HG02852 (cell line): ENCODE measurements around the gene UVRAG.
"Not testable (repeated sequence)": the region's sequence is repeated elsewhere in the genome, so short reads cannot be mapped to it uniquely, and the experiment has no call there.

Source experiments
- ATAC-seq: cut with Tn5 transposase; IDR thresholded peaks from one replicate; pipeline ENCODE4 v1.9.1; 2021; ENCODE audit warnings: mild to moderate bottlenecking, moderate library complexity; ENCODE audit not compliant: unreplicated experiment

Gene UVRAG

DNA sequence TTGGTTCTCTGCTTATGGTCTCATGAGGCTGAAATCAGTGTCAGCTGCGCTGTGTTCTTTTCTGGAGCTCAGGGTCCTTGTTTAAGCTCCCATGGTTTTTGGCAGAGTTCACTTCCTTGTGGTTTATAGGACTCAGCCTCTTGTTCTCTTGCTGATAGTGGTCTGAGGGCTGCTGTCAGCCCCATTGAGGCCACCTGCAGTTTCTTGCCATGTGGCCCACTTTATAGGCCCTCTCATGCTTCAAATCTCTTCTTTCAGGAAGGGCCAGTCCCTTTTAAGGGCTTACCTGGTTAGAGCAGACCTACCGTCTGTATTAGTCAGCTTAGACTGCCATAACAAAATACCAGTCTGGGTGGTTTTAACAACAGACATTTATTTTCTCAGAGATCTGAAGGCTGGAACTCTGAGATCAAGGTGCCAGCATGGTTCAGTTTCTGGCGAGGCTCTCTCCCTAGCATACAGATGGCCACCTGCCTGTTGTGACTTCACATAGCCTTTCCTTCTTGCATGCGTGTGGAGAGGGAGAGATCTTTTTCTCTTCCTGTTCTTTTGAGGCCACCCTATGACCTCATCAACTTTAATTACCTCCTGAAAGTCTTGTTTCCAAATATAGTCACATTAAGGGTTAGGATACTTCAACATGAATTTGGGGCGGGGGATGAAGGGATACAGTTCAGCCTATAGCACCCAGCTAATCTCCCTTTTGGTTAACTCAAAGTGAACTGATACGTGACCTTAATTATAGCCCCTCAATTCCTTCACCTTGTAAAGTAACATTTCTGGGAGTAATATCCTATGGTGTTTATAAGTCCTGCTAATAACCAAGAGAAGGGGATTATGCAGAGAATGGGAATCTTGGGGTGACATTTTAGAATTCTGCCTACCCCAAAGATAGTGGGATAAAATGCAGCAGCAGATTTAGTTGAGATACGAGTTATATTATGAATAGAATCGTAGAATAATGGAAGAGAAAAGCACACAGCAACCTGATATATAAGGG is 131.8 kb downstream of the UVRAG start:
- no peak for ATAC-seq

- no peak for ATAC-seq
These were observed 134.1 kb downstream of the UVRAG start for GRCh38 chr11:75949023-75949672.

GRCh38 chr11:75950141-75950540 is 135.1 kb downstream of the UVRAG start:
- no peak for ATAC-seq

- ATAC-seq: no peak
These were observed 139.0 kb downstream of the UVRAG start for GRCh38 chr11:75954039-75954438.

DNA sequence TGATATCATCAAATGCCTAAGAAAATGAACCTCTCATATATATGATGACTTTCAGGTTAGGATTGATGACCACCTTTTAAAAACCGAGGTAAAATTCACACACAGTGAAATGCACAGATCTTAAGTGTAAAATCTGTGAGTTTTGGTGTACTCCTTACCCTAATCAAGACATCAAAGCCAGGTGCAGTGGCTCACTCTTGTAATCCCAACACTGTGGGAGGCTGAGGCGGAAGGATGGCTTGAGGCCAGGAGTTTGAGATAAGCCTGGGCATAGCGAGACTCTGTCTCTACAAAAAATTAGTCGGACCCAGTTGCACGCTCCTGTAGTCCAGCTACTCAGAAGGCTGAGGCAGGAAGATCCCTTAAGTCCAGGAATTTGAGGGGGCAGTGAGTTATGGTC is 140.4 kb downstream of the UVRAG start:
- ATAC-seq: no peak

DNA sequence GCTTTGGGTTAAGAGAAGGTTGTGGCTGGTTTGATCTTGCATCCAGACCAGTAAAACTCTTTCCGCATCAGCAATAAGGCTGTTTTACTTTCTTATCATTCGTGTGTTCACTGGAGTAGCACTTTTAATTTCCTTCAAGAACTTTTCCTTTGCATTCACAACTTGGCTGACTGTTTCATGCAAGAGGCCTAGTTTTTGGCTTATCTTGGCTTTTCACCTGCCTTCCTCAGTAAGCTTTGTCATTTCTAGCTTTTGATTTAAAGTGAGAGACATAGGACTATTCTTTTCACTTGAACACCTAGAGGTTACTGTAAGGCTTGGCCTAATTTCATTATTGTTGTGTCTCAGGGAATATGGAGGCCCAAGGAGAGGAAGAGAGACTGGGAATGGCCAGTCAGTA is 144.5 kb downstream of the UVRAG start:
- ATAC-seq: no peak

DNA sequence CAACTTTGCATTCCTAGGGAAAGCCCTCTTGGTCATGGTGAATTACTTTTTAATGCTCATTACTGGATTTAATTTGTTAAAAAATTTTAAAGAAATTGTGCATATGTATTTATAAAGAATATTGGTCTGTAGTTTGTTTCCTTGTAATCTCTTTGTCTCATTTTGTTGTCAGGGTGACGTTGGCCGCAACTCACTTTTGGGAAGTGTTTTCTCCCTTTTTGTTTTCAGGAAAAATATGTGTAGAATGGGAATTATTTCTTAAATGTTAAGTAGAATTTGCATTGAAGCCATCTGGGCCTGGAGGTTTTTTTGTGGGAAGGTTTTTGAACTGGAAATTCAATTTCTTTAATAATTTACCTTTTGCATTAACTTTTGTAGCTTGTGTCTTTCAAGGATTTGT is 149.1 kb downstream of the UVRAG start:
- ATAC-seq: no peak

- ATAC-seq: no peak
These were observed 151.7 kb downstream of the UVRAG start for GRCh38 chr11:75966537-75967287.

GRCh38 chr11:75968021-75968625 is 153.1 kb downstream of the UVRAG start:
- no peak for ATAC-seq

DNA sequence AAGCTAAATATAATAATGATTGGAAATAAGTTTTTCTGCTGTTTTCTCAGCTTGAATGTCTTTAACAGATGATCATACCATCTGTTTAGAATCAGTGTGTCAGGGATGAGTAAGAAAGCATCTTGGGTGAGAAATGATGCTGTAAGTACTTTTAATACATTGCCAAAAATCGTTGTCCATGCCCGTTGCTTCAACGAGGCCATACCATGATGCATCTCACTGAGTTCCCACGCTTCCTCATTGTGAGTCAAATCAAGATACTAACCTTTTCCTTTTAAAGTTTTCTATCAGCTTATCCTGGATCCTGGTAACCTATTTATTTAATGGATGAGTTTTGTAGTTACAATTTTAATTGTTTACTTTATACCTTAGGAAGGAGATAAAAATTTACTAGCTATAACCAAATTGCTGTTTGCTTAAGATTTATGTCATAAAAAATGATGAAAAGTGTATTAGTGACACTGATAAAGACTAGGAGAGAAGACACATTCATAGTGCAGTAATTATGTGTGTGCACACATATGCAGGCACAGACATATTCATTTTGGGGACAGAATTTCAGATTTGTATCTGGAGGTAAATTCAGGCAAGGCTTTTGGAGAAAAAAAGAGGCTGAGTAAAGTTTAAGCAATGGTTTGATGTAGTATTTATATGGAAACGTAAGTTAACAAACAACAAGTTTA is 154.8 kb downstream of the UVRAG start:
- no peak for ATAC-seq

- not testable (repeated sequence) for ATAC-seq
These were observed 158.7 kb downstream of the UVRAG start for GRCh38 chr11:75973710-75974109.

DNA sequence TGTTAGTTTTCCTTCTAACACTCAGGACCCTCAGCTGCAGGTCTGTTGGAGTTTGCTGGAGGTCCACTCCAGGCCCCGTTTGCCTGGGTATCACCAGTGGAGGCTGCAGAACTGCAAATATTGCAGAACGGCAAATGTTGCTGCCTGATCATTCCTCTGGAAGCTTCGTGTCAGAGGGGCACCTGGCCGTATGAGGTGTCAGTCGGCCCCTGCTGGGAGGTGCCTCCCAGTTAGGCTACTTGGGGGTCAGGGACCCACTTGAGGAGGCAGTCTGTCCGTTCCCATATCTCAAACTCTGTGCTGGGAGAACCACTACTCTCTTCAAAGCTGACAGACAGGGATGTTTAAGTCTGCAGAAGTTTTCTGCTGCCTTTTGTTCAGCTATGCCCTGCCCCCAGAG is 164.1 kb downstream of the UVRAG start:
- not testable (repeated sequence) for ATAC-seq

GRCh38 chr11:75979479-75980027 is 164.5 kb downstream of the UVRAG start:
- not testable (repeated sequence) for ATAC-seq

GRCh38 chr11:75980031-75980430 is 165.0 kb downstream of the UVRAG start:
- ATAC-seq: no peak

DNA sequence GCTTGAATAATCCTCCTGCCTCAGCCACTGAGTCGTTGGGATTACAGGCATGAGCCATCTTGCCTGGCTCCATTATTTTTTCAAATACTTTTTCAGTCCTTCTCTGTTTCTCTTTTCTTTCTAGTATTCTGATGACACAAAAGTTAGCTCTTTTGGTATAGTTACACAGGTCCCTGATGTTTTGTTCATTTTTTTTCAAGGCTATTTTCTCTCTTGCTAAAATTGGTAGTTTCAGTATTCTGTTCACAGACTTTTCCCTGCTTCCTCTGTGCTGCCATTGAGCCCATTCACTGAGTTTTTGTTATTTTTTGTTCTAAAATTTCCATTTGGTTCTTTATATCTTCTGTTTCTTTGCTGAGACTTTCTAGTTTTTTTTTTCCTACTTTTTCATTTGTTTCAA is 166.5 kb downstream of the UVRAG start:
- no peak for ATAC-seq

GRCh38 chr11:75982309-75982708 is 167.3 kb downstream of the UVRAG start:
- no peak for ATAC-seq

GRCh38 chr11:75986966-75987365 is 172.0 kb downstream of the UVRAG start:
- no peak for ATAC-seq

DNA sequence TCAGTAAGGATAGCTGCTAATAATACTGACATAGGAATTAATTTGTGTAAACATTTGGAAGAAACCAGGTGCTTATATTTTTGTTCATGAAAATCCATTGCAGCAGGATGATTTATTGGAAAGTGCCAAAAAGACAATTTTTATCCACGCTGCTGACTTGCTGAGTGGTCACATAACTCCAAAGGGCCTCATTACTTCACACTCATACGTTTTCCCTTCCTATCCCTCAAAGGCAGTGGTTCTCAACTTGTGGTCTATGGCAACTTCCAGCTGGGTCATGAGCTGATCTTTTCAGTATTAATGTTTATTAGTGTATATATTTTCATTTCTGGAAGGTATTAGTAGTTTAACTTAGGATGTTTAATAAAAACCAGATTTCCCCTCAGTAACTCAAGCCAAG is 178.1 kb downstream of the UVRAG start:
- no peak for ATAC-seq

DNA sequence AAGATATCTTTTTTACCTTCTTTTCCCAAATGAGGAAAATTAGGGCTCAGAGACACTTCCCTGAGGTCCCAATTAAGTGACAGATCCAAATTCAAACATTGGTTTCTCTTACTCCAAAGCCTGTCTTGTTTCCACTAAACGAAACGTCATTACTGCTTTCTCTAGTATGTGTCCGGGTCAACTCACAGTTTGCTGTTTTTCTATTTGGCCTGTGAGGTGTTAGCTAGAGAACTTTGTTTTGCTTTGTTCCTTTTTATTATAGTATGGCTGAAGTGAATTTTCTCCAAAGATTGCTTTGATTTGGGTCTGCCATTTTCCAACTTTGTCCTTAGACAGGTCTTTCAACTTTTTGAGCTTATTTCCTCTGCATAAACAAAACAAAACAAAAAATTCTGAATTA is 179.6 kb downstream of the UVRAG start:
- ATAC-seq: no peak
